Neural crest cell (in vitro differentiated cells): ENCODE data around the gene CAPS. TPM values are rescaled to one million over a fixed set of nuclear protein-coding genes. Genes with fewer than 3 reads are reported as not detected.

Experiments used
- DNase-seq: peaks from one replicate; pipeline ENCODE4 v3.0.0; 2021; ENCODE audit warnings: low read depth, mixed read lengths, low spot score
- H3K27ac Mint-ChIP-seq: one replicate; pipeline ENCODE4 v1.8.0; 2021; ENCODE audit warnings: mild to moderate bottlenecking, mixed read lengths; ENCODE audit not compliant: unreplicated experiment
- H3K27me3 Mint-ChIP-seq: 2 replicates; pipeline ENCODE4 v1.8.0; 2021; ENCODE audit warnings: low read depth, mild to moderate bottlenecking, mixed read lengths
- H3K36me3 Mint-ChIP-seq: 2 replicates; pipeline ENCODE4 v1.8.0; 2021; ENCODE audit warnings: low read depth, mild to moderate bottlenecking, mixed read lengths
- H3K4me1 Mint-ChIP-seq: 2 replicates; pipeline ENCODE4 v1.8.0; 2021; ENCODE audit warnings: mixed read lengths
- H3K4me3 Mint-ChIP-seq: one replicate; pipeline ENCODE4 v1.8.0; 2021; ENCODE audit warnings: mild to moderate bottlenecking, mixed read lengths
- H3K9me3 Mint-ChIP-seq: 2 replicates; pipeline ENCODE4 v1.8.0; 2021; ENCODE audit warnings: mixed read lengths
- CTCF ChIP-seq: fragments of 200-600 bp; sonication (generic); conservative IDR thresholded peaks from 2 replicates; pipeline ENCODE4 v1.5.0; 2021; ENCODE audit warnings: antibody characterized with exemption, mild to moderate bottlenecking
- total RNA-seq: library from RNA; stranded (reverse); gene quantifications from 2 replicates; pipeline ENCODE4 v1.2.1, GENCODE V29; 2021

CAPS gene
- total RNA-seq, 1 donor from 2014 or later: 2.6 TPM

- Mint-ChIP-seq H3K4me3 (no peak overlapping the region), H3K36me3 (peaks cover 2% of the 10 kb centered on the region), H3K4me1 (peaks cover 48% of the 10 kb centered on the region), H3K9me3 (no peaks in the 10 kb centered on the region), H3K27ac (peak overlapping the region; percentile 51), H3K27me3 (no peaks in the 10 kb centered on the region)
- no peak for DNase-seq
- TF ChIP-seq CTCF: no peak
Measured at GRCh38 chr19:5943045-5943444, 29.0 kb downstream of the CAPS start.

- H3K27ac Mint-ChIP-seq: no peak overlapping the region
- no peaks in the 10 kb centered on the region for H3K9me3 Mint-ChIP-seq
- peaks cover 52% of the 10 kb centered on the region for H3K4me1 Mint-ChIP-seq
Measured at GRCh38 chr19:5943623-5944022, 29.6 kb downstream of the CAPS start.

GRCh38 chr19:5947435-5947834 is 33.4 kb downstream of the CAPS start:
- peaks cover 5% of the 10 kb centered on the region for H3K36me3 Mint-ChIP-seq
- H3K9me3 Mint-ChIP-seq: no peaks in the 10 kb centered on the region
- DNase-seq: no peak
- no peak for TF ChIP-seq CTCF
- peak overlapping the region; percentile 6 for H3K4me3 Mint-ChIP-seq
- no peaks in the 10 kb centered on the region for H3K27me3 Mint-ChIP-seq
- peak overlapping the region; percentile 92 for H3K27ac Mint-ChIP-seq
- peaks cover 77% of the 10 kb centered on the region for H3K4me1 Mint-ChIP-seq

More at GRCh38 chr19:5943623-5944022, 29.6 kb downstream of the CAPS start:
- TF ChIP-seq CTCF: no peak
- Mint-ChIP-seq H3K36me3 (peaks cover 2% of the 10 kb centered on the region), H3K4me3 (no peak overlapping the region), H3K27me3 (no peaks in the 10 kb centered on the region)
- DNase-seq: no peak

- Mint-ChIP-seq H3K9me3 (no peaks in the 10 kb centered on the region), H3K27ac (peak overlapping the region; percentile 32), H3K36me3 (peaks cover 5% of the 10 kb centered on the region), H3K27me3 (no peaks in the 10 kb centered on the region), H3K4me1 (peaks cover 79% of the 10 kb centered on the region), H3K4me3 (no peak overlapping the region)
- DNase-seq: no peak
- no peak for TF ChIP-seq CTCF
Measured at GRCh38 chr19:5948752-5949564, 34.9 kb downstream of the CAPS start.

- Mint-ChIP-seq H3K27me3 (no peaks in the 10 kb centered on the region), H3K27ac (no peak overlapping the region), H3K4me1 (peaks cover 83% of the 10 kb centered on the region), H3K36me3 (peaks cover 5% of the 10 kb centered on the region), H3K9me3 (no peaks in the 10 kb centered on the region), H3K4me3 (no peak overlapping the region)
- DNase-seq: no peak
- TF ChIP-seq CTCF: no peak
Measured at GRCh38 chr19:5949792-5950305, 35.8 kb downstream of the CAPS start.
